IMR-90 (cell line): Measurements from ENCODE around the gene OR4N5. TPM values are rescaled to one million over a fixed set of nuclear protein-coding genes. Genes with fewer than 3 reads are reported as not detected.

ENCODE experiments used
- ATAC-seq: fragments of 200-7000 bp; cut with Tn5 transposase; 2 replicates; pipeline ENCODE4 v1.9.1; 2020; ENCODE audit warnings: low read depth, mild to moderate bottlenecking, moderate library complexity
- BruUV-seq: library from RNA; stranded (reverse); fragments of 400-500 nt; replicated peaks from 2 replicates; lab custom pipeline; 2021; lab: Mats Ljungman, UMichigan
- CTCF ChIA-PET: fragments of 300-600 bp; formaldehyde crosslinking; extraction: SDS; loops from one replicate; lab custom pipeline; 2021; ENCODE audit warnings: antibody characterized with exemption; lab: Yijun Ruan, JAX
- POLR2A ChIA-PET: fragments of 300-600 bp; sonication (Branson Sonifier 250); formaldehyde crosslinking; loops from one replicate; lab custom pipeline; 2022; ENCODE audit warnings: antibody characterized with exemption; ENCODE audit not compliant: unreplicated experiment; lab: Charles Lee
- DNase-seq: peaks from one replicate; pipeline ENCODE4 v3.0.0; 2013
- H2AFZ ChIP-seq: replicated peaks from 2 replicates; pipeline ENCODE3; 2013; ENCODE audit warnings: low read length, mild to moderate bottlenecking; ENCODE audit not compliant: poor library complexity
- H2AK5ac ChIP-seq: 2 replicates; pipeline ENCODE4 v1.6.1; 2013; ENCODE audit warnings: low read depth, low read length, inconsistent platforms
- H2AK9ac ChIP-seq: replicated peaks from 2 replicates; pipeline ENCODE3; 2013; ENCODE audit warnings: mild to moderate bottlenecking, low read depth, low read length, moderate library complexity; ENCODE audit not compliant: poor library complexity
- H2BK120ac ChIP-seq: 2 replicates; pipeline ENCODE4 v1.6.1; 2013; ENCODE audit warnings: low read depth, low read length, inconsistent platforms
- H2BK15ac ChIP-seq: 3 replicates; pipeline ENCODE4 v1.6.1; 2013; ENCODE audit warnings: low read depth, low read length, inconsistent platforms
- H2BK20ac ChIP-seq: 2 replicates; pipeline ENCODE4 v1.6.1; 2013; ENCODE audit warnings: low read depth, mild to moderate bottlenecking, inconsistent platforms, low read length, moderate library complexity
- H2BK5ac ChIP-seq: 2 replicates; pipeline ENCODE4 v1.6.1; 2013; ENCODE audit warnings: mild to moderate bottlenecking, low read depth, low read length, inconsistent platforms; ENCODE audit not compliant: poor library complexity, severe bottlenecking
- H3K14ac ChIP-seq: replicated peaks from 2 replicates; pipeline ENCODE4 v1.6.1; 2013; ENCODE audit warnings: low read depth, low read length, inconsistent platforms
- H3K18ac ChIP-seq: 2 replicates; pipeline ENCODE4 v1.6.1; 2013; ENCODE audit warnings: low read depth, low read length, control low read depth
- H3K23ac ChIP-seq: 2 replicates; pipeline ENCODE4 v1.6.1; 2013; ENCODE audit warnings: low read depth, low read length, inconsistent platforms
- H3K27ac ChIP-seq: 2 replicates; pipeline ENCODE4 v1.5.1; 2013; ENCODE audit warnings: mild to moderate bottlenecking, control low read depth, low read length; ENCODE audit not compliant: insufficient read depth
- H3K27me3 ChIP-seq: 2 replicates; pipeline ENCODE4 v1.6.1; 2013; ENCODE audit warnings: low read length; ENCODE audit not compliant: control insufficient read depth, insufficient read depth
- H3K36me3 ChIP-seq: 2 replicates; pipeline ENCODE4 v1.6.1; 2013; ENCODE audit warnings: low read length, mixed read lengths; ENCODE audit not compliant: control insufficient read depth, insufficient read depth
- H3K4ac ChIP-seq: 2 replicates; pipeline ENCODE4 v1.6.1; 2013; ENCODE audit warnings: low read depth, low read length, inconsistent platforms
- H3K4me1 ChIP-seq: 2 replicates; pipeline ENCODE4 v1.6.1; 2013; ENCODE audit warnings: low read length, mixed read lengths; ENCODE audit not compliant: control insufficient read depth, insufficient read depth
- H3K4me2 ChIP-seq: 2 replicates; pipeline ENCODE4 v1.6.1; 2013; ENCODE audit warnings: low read depth, mild to moderate bottlenecking, control low read depth, low read length, moderate library complexity
- H3K4me3 ChIP-seq: 2 replicates; pipeline ENCODE4 v1.5.1; 2013; ENCODE audit warnings: low read depth, mild to moderate bottlenecking, control low read depth, low read length, moderate library complexity; ENCODE audit not compliant: insufficient read depth
- H3K56ac ChIP-seq: 2 replicates; pipeline ENCODE4 v1.6.1; 2013; ENCODE audit warnings: low read length, inconsistent platforms; ENCODE audit not compliant: insufficient read depth; ENCODE audit errors: extremely low read depth
- H3K79me1 ChIP-seq, 2 experiments: 2 replicates each; pipeline ENCODE4 v1.6.1; 2013; ENCODE audit warnings: low read length in 2 of 2, inconsistent platforms in 1 of 2, low read depth in 1 of 2
- H3K9ac ChIP-seq: 2 replicates; pipeline ENCODE4 v1.6.1; 2013; ENCODE audit warnings: low read depth, low read length, control low read depth
- H3K9me1 ChIP-seq: 2 replicates; pipeline ENCODE4 v1.6.1; 2013; ENCODE audit warnings: low read length, inconsistent platforms; ENCODE audit not compliant: insufficient read depth
- H3K9me3 ChIP-seq: 2 replicates; pipeline ENCODE4 v1.6.1; 2013; ENCODE audit warnings: low read length; ENCODE audit not compliant: control insufficient read depth, insufficient read depth
- H4K20me1 ChIP-seq: 2 replicates; pipeline ENCODE4 v1.6.1; 2013; ENCODE audit warnings: low read length, inconsistent platforms; ENCODE audit not compliant: insufficient read depth
- H4K5ac ChIP-seq: 2 replicates; pipeline ENCODE4 v1.6.1; 2013; ENCODE audit warnings: mild to moderate bottlenecking, low read depth, low read length, control low read depth
- H4K8ac ChIP-seq, 2 experiments: 2 replicates each; pipeline ENCODE4 v1.6.1; 2013; ENCODE audit warnings: low read depth in 2 of 2, low read length in 2 of 2, control low read depth in 1 of 2, inconsistent platforms in 1 of 2
- H4K91ac ChIP-seq: 2 replicates; pipeline ENCODE4 v1.6.1; 2013; ENCODE audit warnings: low read depth, low read length, inconsistent platforms; ENCODE audit not compliant: insufficient read depth
- ELK1 ChIP-seq: fragments of 150-350 bp; IDR thresholded peaks from 2 replicates; pipeline ENCODE4 v1.6.1; 2016; ENCODE audit warnings: low read depth, mild to moderate bottlenecking, low read length, moderate library complexity, borderline replicate concordance
- SMC3 ChIP-seq: fragments of 150-350 bp; IDR thresholded peaks from 2 replicates; pipeline ENCODE4 v1.6.1; 2016; ENCODE audit warnings: low read depth, mild to moderate bottlenecking, antibody characterized with exemption, low read length, moderate library complexity
- WGBS, 2 experiments: methylation state at CpG; one replicate each; pipeline versions ENCODE4 v1.1.5 to v1.1.7; 2013; ENCODE audit warnings: missing lambda C conversion rate in 2 of 2; ENCODE audit not compliant: insufficient read length in 1 of 2; ENCODE audit errors: extremely low coverage in 2 of 2; 5-methylcytosine and 5-hydroxymethylcytosine counted together
- dilution Hi-C: fragments of 300-500 bp; cut with HindIII; formaldehyde crosslinking; loops from one replicate; pipeline ENCODE4 v1.14.3; 2018; ENCODE audit warnings: low sequenced_read_pairs; ENCODE audit not compliant: unreplicated experiment
- in situ Hi-C: fragments of 300-500 bp; cut with MboI; formaldehyde crosslinking; loops from 3 replicates; pipeline ENCODE4 v1.14.3; 2019; ENCODE audit warnings: low sequenced_read_pairs, inconsistent platforms, mixed read lengths
- intact Hi-C: fragments of 100-400 bp; cut with micrococcal nuclease; formaldehyde crosslinking; loops from 2 replicates; pipeline ENCODE4 v1.10.0; 2022
- polyA plus RNA-seq, 3 experiments: library from polyadenylated mRNA; depleted of rRNA; stranded (reverse); fragments of >200 nt; gene quantifications; 2 replicates each; pipeline ENCODE4 v1.2.3, GENCODE V29; 2012; ENCODE audit warnings: low replicate concordance in 1 of 3
- total RNA-seq: library from RNA; depleted of rRNA; stranded (reverse); fragments of >200 nt; gene quantifications from 2 replicates; pipeline ENCODE4 v1.2.3, GENCODE V29; 2012

OR4N5 gene
- total and polyA plus RNA-seq, 2 of the 4 experiments (the other 2 are of a cell fraction), result not detected

GRCh38 chr14:20179880-20180279 is 41.3 kb downstream of the OR4N5 start:
- CTCF ChIA-PET, result no interaction called here

More at GRCh38 chr14:20179880-20180279, 41.3 kb downstream of the OR4N5 start:
- Histone ChIP-seq H4K8ac (no peak overlapping the region), H2BK120ac (no peak overlapping the region), H4K91ac (no peak overlapping the region), H4K20me1 (no peaks in the 10 kb centered on the region), H3K9me1 (no peaks in the 10 kb centered on the region), H3K23ac (no peak overlapping the region), H3K27me3 (no peaks in the 10 kb centered on the region), H4K5ac (no peak overlapping the region), H3K18ac (no peak overlapping the region), H3K14ac (no peak overlapping the region), H3K79me1 (no peaks in the 10 kb centered on the region), H2BK5ac (no peak overlapping the region), H3K9me3 (peaks cover 5% of the 10 kb centered on the region; the same call in 1 of the 2 replicates), H3K4me2 (no peak overlapping the region), H3K27ac (no peak overlapping the region), H3K36me3 (no peaks in the 10 kb centered on the region), H3K4me3 (no peak overlapping the region), H2AK9ac (no peak overlapping the region), H2AK5ac (no peak overlapping the region), H3K4ac (no peak overlapping the region), H2BK15ac (no peak overlapping the region), H2AFZ (no peak overlapping the region), H3K56ac (no peak overlapping the region), H2BK20ac (no peak overlapping the region), H3K4me1 (no peaks in the 10 kb centered on the region), H3K9ac (no peak overlapping the region)
- in situ Hi-C loops (no loop called here), intact Hi-C loops (no loop called here), dilution Hi-C loops (no loop called here)
- WGBS, 2 experiments, result 50% methylated on average over 2 of the region's 2 CpGs; no CpG with 5 or more reads in 1 of the 2 experiments
- DNase-seq (no peak), ATAC-seq (no peak)
- TF ChIP-seq SMC3 (no peak), ELK1 (no peak)
- POLR2A ChIA-PET, result no interaction called here
- no TSS peak for BruUV-seq
